IPS-15b (cell line): ENCODE results near the gene LRSAM1.

Source experiments
- H3K27me3 ChIP-seq: one replicate; pipeline ENCODE4 v1.6.1; 2013; ENCODE audit warnings: low read length; ENCODE audit not compliant: control insufficient read depth, insufficient read depth
- H3K36me3 ChIP-seq: one replicate; pipeline ENCODE4 v1.6.1; 2013; ENCODE audit warnings: low read length; ENCODE audit not compliant: control insufficient read depth, insufficient read depth
- H3K4me1 ChIP-seq: one replicate; pipeline ENCODE4 v1.6.1; 2013; ENCODE audit warnings: mild to moderate bottlenecking, low read length; ENCODE audit not compliant: control insufficient read depth, insufficient read depth
- H3K4me3 ChIP-seq: one replicate; pipeline ENCODE4 v1.5.1; 2013; ENCODE audit warnings: low read depth, low read length
- H3K9ac ChIP-seq: one replicate; pipeline ENCODE4 v1.6.1; 2013; ENCODE audit warnings: low read depth, mild to moderate bottlenecking, low read length
- H3K9me3 ChIP-seq: one replicate; pipeline ENCODE4 v1.6.1; 2013; ENCODE audit warnings: mild to moderate bottlenecking, low read length; ENCODE audit not compliant: control insufficient read depth, insufficient read depth

The LRSAM1 gene

DNA sequence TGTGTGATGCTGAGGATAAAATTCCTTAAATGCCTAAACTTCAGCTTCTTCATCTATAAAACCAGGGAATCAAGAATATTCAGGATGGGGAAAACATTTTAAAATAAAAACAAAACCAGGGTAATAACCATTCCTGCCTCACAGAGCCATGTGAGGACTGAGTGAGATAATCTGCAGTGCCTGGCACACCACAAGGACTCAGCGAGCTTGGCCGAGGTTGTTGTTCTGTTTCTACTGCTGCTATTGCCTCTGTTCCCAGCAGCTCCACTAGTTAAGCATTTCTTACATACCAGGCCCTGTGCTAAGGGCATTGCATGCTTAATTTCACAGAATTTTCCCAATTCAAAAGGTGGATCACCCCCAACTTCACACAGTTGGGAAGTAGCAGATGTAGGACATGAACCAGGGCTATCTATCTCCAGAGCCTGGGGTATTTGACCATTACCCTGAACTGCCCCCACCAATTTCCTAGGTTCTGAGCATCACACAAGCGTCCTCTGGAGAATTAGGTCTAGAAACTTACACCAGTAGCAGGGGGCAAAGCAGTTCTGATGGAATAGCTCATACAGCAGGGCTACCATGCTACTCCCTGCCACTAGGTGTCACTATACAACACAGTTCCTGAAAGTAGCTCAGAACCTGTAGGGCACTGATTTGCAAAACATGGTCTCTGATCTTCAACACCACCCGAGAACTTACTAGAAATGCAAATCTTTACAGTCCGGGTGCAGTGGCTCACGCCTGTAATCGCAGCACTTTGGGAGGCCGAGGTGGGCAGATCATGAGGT is 74.3 kb downstream of the LRSAM1 start:
- Histone ChIP-seq H3K4me3 (no peak overlapping the region), H3K9ac (no peak overlapping the region), H3K27me3 (no peaks in the 10 kb centered on the region), H3K4me1 (peaks cover 5% of the 10 kb centered on the region), H3K9me3 (peaks cover 18% of the 10 kb centered on the region), H3K36me3 (peaks cover 35% of the 10 kb centered on the region)

- no peak overlapping the region for H3K9ac ChIP-seq
- H3K4me1 ChIP-seq = peaks cover 5% of the 10 kb centered on the region
- peaks cover 35% of the 10 kb centered on the region for H3K36me3 ChIP-seq
- H3K9me3 ChIP-seq = peaks cover 18% of the 10 kb centered on the region
- H3K4me3 ChIP-seq = no peak overlapping the region
- H3K27me3 ChIP-seq = no peaks in the 10 kb centered on the region
Measured at GRCh38 chr9:127526655-127527559, 75.6 kb downstream of the LRSAM1 start.

GRCh38 chr9:127527560-127528268 is 76.4 kb downstream of the LRSAM1 start:
- Histone ChIP-seq H3K4me1 (peaks cover 5% of the 10 kb centered on the region), H3K36me3 (peaks cover 33% of the 10 kb centered on the region), H3K9me3 (peaks cover 17% of the 10 kb centered on the region), H3K9ac (no peak overlapping the region), H3K27me3 (no peaks in the 10 kb centered on the region), H3K4me3 (no peak overlapping the region)

- Histone ChIP-seq H3K4me3 (no peak overlapping the region), H3K9ac (no peak overlapping the region), H3K9me3 (peaks cover 10% of the 10 kb centered on the region), H3K4me1 (peaks cover 5% of the 10 kb centered on the region), H3K36me3 (peaks cover 26% of the 10 kb centered on the region), H3K27me3 (no peaks in the 10 kb centered on the region)
Measured at GRCh38 chr9:127528422-127529251, 77.3 kb downstream of the LRSAM1 start.

- H3K36me3 ChIP-seq = peaks cover 16% of the 10 kb centered on the region
- peaks cover 9% of the 10 kb centered on the region for H3K9me3 ChIP-seq
- H3K4me3 ChIP-seq = no peak overlapping the region
- no peak overlapping the region for H3K9ac ChIP-seq
- peaks cover 5% of the 10 kb centered on the region for H3K4me1 ChIP-seq
- H3K27me3 ChIP-seq = no peaks in the 10 kb centered on the region
Measured at GRCh38 chr9:127529671-127530070, 78.4 kb downstream of the LRSAM1 start.

DNA sequence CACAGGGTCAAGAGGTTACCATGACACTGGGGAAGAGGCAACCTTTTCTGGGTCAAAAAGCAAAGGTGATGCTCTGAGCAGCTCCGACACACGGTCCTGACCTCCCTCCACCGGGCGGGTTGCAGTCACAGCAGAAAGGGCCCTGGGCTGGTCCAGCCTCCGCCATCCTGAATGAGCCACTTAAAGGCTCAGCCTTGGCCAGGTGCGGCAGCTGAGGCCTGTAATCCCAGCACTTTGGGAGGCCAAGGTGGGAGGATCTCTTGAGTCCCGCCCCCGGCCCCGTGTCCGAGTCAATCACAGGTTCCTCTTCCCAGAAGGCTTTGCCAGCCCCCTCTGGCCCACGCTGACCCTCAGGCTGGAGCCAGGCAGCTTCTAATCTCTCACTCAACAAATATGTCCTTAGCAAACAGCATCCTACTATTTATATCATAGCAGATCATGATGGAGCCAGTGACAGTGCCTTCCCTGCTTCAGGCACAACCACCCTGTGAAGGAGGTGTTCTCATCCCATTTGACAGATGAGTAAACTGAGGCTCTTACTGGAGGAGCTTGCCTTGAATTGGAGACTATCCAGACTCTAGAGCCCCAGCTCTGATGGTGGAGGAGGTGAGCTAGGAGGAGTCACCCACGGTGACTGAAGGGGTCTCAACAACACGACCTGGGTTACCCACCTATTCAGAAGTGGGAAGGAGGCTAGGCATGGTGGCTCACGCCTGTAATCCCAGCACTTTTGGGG is 79.1 kb downstream of the LRSAM1 start:
- peaks cover 5% of the 10 kb centered on the region for H3K4me1 ChIP-seq
- H3K4me3 ChIP-seq = no peak overlapping the region
- no peaks in the 10 kb centered on the region for H3K27me3 ChIP-seq
- no peak overlapping the region for H3K9ac ChIP-seq
- H3K9me3 ChIP-seq = peaks cover 5% of the 10 kb centered on the region
- peaks cover 10% of the 10 kb centered on the region for H3K36me3 ChIP-seq

DNA sequence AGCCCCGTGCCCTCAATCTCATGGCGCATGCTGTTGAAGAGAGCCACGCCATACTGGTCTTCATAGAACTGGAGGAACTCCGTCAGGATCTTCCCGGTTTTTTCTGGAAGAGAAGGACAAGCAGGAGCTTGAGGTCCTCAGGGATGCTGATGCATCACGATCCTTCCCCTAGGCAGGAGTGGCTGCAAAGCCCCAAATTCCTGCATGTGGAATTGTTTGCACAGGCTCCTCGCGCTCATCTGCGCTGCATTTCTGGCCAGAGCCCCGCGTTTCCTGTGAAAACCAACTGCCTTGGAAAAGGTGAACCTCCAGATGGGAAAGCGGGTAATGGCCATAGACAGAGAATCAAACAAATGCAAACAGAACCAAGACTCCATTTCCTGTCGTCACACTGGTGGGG is 80.4 kb downstream of the LRSAM1 start:
- peaks cover 5% of the 10 kb centered on the region for H3K4me1 ChIP-seq
- no peak overlapping the region for H3K4me3 ChIP-seq
- peaks cover 3% of the 10 kb centered on the region for H3K36me3 ChIP-seq
- no peaks in the 10 kb centered on the region for H3K9me3 ChIP-seq
- H3K27me3 ChIP-seq = no peaks in the 10 kb centered on the region
- H3K9ac ChIP-seq = no peak overlapping the region

- no peaks in the 10 kb centered on the region for H3K36me3 ChIP-seq
- no peaks in the 10 kb centered on the region for H3K27me3 ChIP-seq
Measured at GRCh38 chr9:127534250-127534906, 83.1 kb downstream of the LRSAM1 start.

GRCh38 chr9:127534931-127535330 is 83.6 kb downstream of the LRSAM1 start:
- H3K9ac ChIP-seq = no peak overlapping the region
- no peaks in the 10 kb centered on the region for H3K36me3 ChIP-seq
- H3K9me3 ChIP-seq = no peaks in the 10 kb centered on the region
- no peak overlapping the region for H3K4me3 ChIP-seq
- no peaks in the 10 kb centered on the region for H3K27me3 ChIP-seq
- no peaks in the 10 kb centered on the region for H3K4me1 ChIP-seq

More at GRCh38 chr9:127534250-127534906, 83.1 kb downstream of the LRSAM1 start:
- no peak overlapping the region for H3K4me3 ChIP-seq
- no peak overlapping the region for H3K9ac ChIP-seq
- H3K4me1 ChIP-seq = no peaks in the 10 kb centered on the region
- no peaks in the 10 kb centered on the region for H3K9me3 ChIP-seq

- Histone ChIP-seq H3K9me3 (no peaks in the 10 kb centered on the region), H3K27me3 (no peaks in the 10 kb centered on the region), H3K4me1 (no peaks in the 10 kb centered on the region), H3K36me3 (no peaks in the 10 kb centered on the region), H3K9ac (no peak overlapping the region), H3K4me3 (no peak overlapping the region)
Measured at GRCh38 chr9:127535396-127535795, 84.1 kb downstream of the LRSAM1 start.
